ENCODE results near the gene EFCAB6.

EFCAB6 gene

GRCh38 chr22:43490311-43490710 lies 321.8 kb downstream of the EFCAB6 start:
- DNase-seq: no peak

DNA sequence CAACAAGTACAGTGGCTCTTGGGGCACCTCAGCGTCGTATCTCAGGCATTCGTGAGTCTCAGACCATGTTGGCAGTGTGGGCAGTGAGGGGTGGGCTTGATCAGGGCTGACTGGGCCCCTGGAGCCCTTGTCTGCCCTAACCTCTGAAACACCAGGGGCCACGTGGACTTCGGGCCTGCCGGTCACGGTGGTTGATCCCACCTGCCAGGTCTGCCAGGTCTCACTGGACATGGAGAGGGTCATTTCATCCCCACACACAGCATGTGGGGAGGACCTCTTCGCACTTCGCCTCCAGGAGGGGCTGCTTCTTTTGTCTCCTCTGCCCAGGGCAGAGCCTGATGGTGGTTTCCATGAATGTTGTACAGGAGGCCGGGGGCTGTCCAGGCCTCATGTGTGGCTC lies 323.2 kb downstream of the EFCAB6 start:
- DNase-seq: no peak

DNA sequence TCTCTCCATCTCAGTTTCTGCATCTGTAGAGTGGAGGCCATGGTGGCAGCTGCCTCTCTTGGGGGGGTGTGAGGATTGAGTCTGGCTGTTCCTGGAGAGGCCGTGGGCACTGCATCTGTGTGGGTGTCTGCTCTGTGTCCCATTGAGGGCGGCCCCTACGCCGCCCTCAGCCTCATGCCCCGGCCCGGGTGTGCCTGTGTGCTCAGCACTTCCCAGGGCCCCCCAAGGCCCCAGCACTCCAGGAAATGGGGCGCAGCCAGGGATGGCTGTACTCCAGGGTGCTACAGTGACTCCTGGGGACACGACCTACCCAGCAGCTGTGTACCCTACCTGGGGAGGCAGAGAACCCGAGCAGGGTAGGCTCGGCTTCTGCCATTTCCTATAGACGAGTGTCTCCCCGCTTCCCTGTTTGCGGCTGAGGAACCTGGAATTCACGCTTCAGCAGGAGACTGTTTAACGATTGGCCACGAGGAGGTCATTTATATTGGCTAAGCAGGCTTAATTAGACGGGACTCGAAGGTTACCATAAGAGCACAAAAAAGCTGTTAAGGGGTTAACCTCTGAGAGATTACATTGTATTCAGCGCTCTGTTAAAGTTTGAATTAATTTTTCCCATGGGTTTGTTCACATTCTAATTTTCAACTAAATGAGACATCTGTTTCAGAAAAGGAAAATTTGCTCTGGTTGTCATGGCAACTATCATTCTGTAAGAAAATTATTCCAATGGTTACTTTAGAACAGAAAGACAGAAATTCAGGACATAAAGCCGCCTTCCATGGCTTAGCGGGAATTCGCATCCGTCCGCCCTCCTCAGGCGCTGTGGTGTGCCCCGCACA lies 323.9 kb downstream of the EFCAB6 start:
- DNase-seq: no peak

DNA sequence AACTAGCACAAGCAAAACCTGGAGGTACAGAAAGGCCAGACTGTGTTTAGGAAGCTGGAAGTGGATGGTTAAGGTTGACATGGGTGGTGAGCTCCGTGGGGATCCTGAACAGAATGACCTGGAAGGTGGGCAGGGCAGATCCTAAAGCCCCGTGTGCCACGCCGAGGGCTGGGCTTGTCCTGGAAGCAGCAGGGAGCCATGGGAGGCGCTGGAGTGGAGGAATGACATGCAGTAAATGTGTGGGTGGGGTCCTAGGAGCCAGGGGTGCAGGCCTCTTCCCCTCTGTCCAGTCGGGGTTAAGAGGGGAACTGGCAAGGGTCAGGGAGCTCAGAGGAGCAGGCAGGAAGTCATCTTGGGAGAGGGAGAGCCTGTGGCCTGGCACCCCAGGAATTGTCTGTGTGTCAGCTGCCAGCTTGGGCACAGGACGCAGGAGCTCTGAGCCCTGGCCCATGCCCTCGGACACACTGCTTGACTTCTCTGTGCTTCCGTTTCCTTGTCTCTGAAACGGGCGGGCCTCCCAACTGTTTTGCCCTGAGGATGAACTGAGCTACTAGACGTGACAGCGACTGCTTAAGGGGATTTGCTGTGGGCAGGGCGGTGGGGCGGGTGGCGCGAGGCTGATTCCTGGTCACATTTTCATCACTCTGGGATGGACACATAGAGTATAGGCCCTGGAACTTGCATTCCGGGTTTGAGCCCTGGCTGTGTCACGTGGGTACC lies 324.6 kb downstream of the EFCAB6 start:
- DNase-seq: no peak

DNA sequence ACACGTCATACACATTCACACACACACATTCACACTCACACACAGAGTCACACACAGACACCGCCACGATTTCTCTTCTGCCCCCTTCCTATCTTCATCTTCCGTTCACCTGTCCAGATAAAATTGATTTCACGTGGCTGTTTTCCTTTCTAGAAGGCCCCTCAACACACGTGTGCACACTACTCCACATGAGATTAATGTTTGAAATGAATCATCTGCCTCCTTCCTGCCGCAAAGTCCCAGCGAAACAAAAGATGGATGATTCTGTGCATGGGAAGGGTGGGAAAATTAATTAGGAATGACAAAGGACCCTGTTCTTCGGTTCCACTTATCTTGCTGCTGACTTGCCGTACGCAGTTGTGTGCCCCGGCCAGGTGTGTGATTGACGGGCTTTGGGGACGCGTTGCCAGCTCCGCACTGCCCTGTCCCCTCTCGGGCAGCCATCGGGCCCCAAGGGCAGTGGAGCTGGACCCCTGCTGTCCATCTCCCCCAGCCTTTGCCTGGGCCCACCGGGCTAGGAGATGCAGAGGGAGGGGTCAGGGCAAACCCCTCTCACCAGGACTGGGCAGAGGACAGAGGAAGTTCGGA lies 326.5 kb downstream of the EFCAB6 start:
- no peak for DNase-seq

DNA sequence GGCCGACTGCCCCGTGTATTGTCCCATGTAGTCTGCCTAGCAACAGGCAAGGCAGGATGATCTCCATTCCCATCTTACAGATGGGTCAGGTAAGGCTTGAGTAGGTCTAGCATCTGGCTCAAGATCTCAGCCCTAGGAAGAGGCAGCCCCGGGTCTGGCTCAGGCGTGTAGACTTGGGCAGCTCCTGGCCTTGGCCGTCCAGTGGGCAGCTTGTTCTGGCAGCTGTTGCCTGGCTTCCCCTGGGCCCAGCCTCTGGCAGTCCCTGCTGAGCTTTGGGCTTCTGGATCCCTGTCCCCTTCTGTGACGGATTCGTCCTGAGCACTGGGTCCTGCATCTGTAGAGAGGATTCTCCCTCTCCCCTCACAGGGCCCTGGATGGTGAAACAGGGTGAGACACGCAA lies 327.9 kb downstream of the EFCAB6 start:
- no peak for DNase-seq

DNA sequence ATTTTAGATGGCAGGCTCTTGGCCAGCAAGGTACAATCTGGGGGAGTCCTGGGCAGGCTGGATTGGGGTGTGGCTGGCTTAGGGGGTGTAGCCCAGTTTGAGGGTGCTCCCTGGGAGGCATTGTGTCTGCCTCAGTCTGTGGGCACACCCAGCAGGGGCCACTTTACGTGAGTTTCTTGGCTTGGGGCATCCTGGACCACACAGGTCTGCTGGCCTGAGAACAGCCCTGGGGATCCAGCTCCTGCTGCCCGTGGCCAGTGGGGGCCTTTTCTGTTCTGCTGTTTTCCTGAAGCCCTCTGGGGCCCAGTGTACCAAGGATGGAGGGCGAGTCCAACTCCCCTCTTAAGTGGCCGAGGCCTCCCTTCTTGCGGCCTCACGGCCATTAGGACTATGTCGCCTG lies 328.4 kb downstream of the EFCAB6 start:
- no peak for DNase-seq

- DNase-seq: no peak
Measured at GRCh38 chr22:43483266-43483665, 328.8 kb downstream of the EFCAB6 start.

GRCh38 chr22:43482318-43482625 lies 329.8 kb downstream of the EFCAB6 start:
- DNase-seq: no peak

- DNase-seq: no peak
Measured at GRCh38 chr22:43481568-43482317, 330.4 kb downstream of the EFCAB6 start.

GRCh38 chr22:43479962-43480361 lies 332.1 kb downstream of the EFCAB6 start:
- DNase-seq: no peak

DNA sequence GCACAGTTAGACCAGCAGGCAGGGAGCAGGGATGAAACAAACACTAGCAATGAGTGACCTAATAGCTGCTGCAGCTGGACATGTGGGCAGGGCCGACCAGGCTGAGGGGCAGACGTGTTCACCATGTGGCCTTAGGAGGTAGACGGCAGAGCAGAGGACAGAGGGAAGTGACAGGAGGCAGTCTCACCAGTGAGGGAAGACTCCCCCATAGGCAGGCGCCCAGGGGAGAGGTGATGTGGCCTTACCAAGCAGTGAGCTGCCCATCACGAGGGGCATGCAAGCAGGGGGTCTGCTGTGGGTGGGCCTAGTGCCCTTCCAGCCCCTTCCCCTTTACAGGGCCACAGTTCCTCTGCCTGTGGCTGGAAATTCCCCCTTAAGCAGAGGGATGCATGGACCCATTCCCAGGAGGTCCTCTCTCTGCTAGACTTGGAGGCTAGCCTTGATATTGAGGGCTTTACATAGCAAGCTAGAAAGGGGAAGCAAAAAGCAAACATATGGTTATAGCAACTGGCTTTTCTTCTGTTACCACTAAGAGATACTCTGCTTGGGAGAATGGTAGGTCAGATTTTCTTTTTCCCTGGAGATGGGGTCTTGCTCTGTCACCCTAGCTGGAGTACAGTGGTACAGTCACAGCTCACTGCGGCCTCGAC lies 332.7 kb downstream of the EFCAB6 start:
- no peak for DNase-seq

Measured in stimulated activated CD4-positive, alpha-beta T cell treated with anti-CD3 and anti-CD28 coated beads, Interleukin-4, amount 100 ng/mL, for 24 hours (primary cell).